HG03521 (cell line): Measurements from ENCODE around the gene HPCAL1.

Source experiments
- ATAC-seq: cut with Tn5 transposase; IDR thresholded peaks from one replicate; pipeline ENCODE4 v1.9.1; 2021; ENCODE audit warnings: mild to moderate bottlenecking, moderate library complexity; ENCODE audit not compliant: unreplicated experiment

The HPCAL1 gene

GRCh38 chr2:10366601-10367270, 64.0 kb downstream of the HPCAL1 start:
- ATAC-seq = no peak

- ATAC-seq = no peak
These were observed 65.1 kb downstream of the HPCAL1 start for GRCh38 chr2:10367472-10368439.

- ATAC-seq = no peak
These were observed 66.0 kb downstream of the HPCAL1 start for GRCh38 chr2:10368491-10369231.

- no peak for ATAC-seq
These were observed 66.9 kb downstream of the HPCAL1 start for GRCh38 chr2:10369269-10370255.

GRCh38 chr2:10370390-10370789, 67.7 kb downstream of the HPCAL1 start:
- no peak for ATAC-seq

GRCh38 chr2:10370895-10371294, 68.2 kb downstream of the HPCAL1 start:
- ATAC-seq = no peak

- ATAC-seq = no peak
These were observed 68.9 kb downstream of the HPCAL1 start for GRCh38 chr2:10371441-10372196.

GRCh38 chr2:10372203-10372861, 69.6 kb downstream of the HPCAL1 start:
- ATAC-seq = no peak

- ATAC-seq = no peak
These were observed 70.1 kb downstream of the HPCAL1 start for GRCh38 chr2:10372862-10373240.

GRCh38 chr2:10373931-10374330, 71.2 kb downstream of the HPCAL1 start:
- ATAC-seq = no peak

GRCh38 chr2:10374362-10374943, 71.7 kb downstream of the HPCAL1 start:
- no peak for ATAC-seq

- no peak for ATAC-seq
These were observed 73.0 kb downstream of the HPCAL1 start for GRCh38 chr2:10375570-10376281.

- no peak for ATAC-seq
These were observed 74.5 kb downstream of the HPCAL1 start for GRCh38 chr2:10377052-10377746.

GRCh38 chr2:10377747-10378085, 75.0 kb downstream of the HPCAL1 start:
- ATAC-seq = no peak

- peak; percentile 68 for ATAC-seq
These were observed 75.5 kb downstream of the HPCAL1 start for GRCh38 chr2:10378189-10378588.

- ATAC-seq = no peak
These were observed 77.6 kb downstream of the HPCAL1 start for GRCh38 chr2:10380048-10380926.

GRCh38 chr2:10381997-10382353, 79.3 kb downstream of the HPCAL1 start:
- no peak for ATAC-seq
